Measurements from ENCODE around the gene CRABP1. TPM values are rescaled to one million over a fixed set of nuclear protein-coding genes. Genes with fewer than 3 reads are reported as not detected.

The CRABP1 gene
- total and polyA plus RNA-seq, 10 donors = 3.5 to 159 (median 29.8) TPM

DNA sequence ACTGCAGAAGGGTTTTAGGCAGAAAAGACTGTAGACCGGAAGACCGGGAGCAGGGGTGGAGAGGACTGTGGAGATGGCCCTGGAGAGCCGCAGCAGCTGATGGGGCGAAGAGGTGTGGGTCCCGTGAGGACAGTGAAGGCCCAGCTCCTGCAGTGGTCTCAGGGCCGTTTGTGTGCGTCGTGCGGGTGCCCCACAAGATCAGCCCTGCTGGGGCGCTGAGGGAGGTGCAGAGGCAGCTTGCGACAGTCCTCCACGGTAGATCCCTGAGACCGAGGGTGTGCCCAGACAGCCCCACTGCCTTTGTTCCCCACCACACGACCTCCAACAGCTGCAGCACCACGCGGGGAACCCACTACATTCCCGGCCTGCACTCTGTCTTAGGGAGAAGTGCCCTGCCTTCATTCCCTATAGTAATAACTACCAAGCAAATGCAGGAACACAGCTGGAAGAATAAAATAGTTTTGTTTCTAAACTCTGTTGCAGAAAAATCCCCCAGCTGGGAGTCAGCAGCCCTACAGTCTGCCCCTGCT, 19.0 kb upstream of the CRABP1 start:
- peaks cover 0 to 3% (median 0%) of the 10 kb centered on the region in 7 donors for H3K27me3 ChIP-seq (replicated peaks in 1 of 7)
- TF ChIP-seq POLR2AphosphoS5 (IDR thresholded peaks at IDR 0.05) (no peak), POLR2A (IDR thresholded peaks at IDR 0.05) (no peak)
- TF ChIP-seq, protein P1, sequence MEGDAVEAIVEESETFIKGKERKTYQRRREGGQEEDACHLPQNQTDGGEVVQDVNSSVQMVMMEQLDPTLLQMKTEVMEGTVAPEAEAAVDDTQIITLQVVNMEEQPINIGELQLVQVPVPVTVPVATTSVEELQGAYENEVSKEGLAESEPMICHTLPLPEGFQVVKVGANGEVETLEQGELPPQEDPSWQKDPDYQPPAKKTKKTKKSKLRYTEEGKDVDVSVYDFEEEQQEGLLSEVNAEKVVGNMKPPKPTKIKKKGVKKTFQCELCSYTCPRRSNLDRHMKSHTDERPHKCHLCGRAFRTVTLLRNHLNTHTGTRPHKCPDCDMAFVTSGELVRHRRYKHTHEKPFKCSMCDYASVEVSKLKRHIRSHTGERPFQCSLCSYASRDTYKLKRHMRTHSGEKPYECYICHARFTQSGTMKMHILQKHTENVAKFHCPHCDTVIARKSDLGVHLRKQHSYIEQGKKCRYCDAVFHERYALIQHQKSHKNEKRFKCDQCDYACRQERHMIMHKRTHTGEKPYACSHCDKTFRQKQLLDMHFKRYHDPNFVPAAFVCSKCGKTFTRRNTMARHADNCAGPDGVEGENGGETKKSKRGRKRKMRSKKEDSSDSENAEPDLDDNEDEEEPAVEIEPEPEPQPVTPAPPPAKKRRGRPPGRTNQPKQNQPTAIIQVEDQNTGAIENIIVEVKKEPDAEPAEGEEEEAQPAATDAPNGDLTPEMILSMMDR (IDR thresholded peaks at IDR 0.05 in 8 of 11, conservative IDR thresholded peaks at IDR 0.05 in 3 of 11) = no peak
- peak overlapping the region in 2 of 8 donors; percentile 35 to 65 for H3K27ac ChIP-seq
- peak; percentile 41 for DNase-seq
- intact Hi-C loops (cut with DNase I; ENCODE audit: low total_unique reads) = no loop called here
- H3K36me3 ChIP-seq = no peaks in the 10 kb centered on the region
- 73 to 89% (median 78%) methylated on average over 13 to 17 of the region's 17 CpGs for WGBS, 5 donors
- no peaks in the 10 kb centered on the region for H3K9me3 ChIP-seq
- H3K4me1 ChIP-seq = peaks cover 0 to 18% (median 0%) of the 10 kb centered on the region in 6 donors
- H3K4me3 ChIP-seq = no peak overlapping the region

DNA sequence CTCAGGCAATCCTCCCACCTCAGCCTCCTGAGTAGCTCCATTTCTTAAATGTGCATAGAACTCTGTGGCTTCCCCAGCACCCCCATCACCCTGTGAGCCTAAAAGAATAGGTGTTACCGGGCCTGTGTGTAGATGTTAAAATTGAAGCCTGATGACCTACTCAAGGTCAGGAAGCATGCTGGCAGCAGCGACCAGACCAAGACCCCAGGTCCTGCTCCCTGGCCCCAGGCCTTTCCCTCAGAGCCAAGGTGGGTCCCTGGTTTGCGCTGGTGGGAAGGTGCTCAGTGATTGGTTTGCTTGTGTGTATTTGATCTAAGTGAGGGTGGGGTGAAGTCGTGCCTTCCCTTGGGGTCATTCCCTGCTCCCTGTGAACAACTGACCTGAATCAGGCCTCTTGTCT, 18.4 kb upstream of the CRABP1 start:
- Histone ChIP-seq H3K9me3 (no peaks in the 10 kb centered on the region), H3K36me3 (no peaks in the 10 kb centered on the region), H3K27me3 (replicated peaks in 1 of 7) (peaks cover 0 to 3% (median 0%) of the 10 kb centered on the region in 7 donors), H3K4me3 (no peak overlapping the region), H3K27ac (peak overlapping the region in 4 of 8 donors; percentile 22 to 65 (median 49)), H3K4me1 (peaks cover 0 to 18% (median 0%) of the 10 kb centered on the region in 6 donors)
- intact Hi-C loops (cut with DNase I; ENCODE audit: low total_unique reads) = no loop called here
- peak; percentile 58 for DNase-seq
- TF ChIP-seq, protein P1 (IDR thresholded peaks at IDR 0.05 in 8 of 11, conservative IDR thresholded peaks at IDR 0.05 in 3 of 11) = no peak
- TF ChIP-seq POLR2A (IDR thresholded peaks at IDR 0.05) = no peak
- no peak for TF ChIP-seq POLR2AphosphoS5 (IDR thresholded peaks at IDR 0.05)
- 80 to 97% (median 86%) methylated on average over 4 of the region's 4 CpGs for WGBS, 5 donors

DNA sequence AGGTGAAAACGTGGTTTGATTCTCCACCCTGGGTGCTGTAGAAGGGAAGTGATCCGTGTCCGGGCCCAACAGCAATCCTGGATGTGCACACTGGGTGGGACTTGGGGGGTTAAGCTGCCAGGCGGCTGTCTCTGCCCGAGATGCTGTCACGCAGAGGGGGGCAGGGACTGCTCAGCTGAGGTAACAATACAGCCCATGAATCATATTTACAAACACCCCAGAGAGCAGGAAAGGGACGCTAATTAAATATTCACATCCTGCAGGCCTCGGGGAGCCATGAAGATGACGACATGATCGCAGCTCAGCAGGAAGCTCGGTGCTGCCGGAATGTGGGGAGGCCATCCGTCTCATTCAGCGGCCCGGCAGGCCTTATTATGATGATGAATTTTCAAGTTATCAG, 17.9 kb upstream of the CRABP1 start:
- Histone ChIP-seq H3K9me3 (no peaks in the 10 kb centered on the region), H3K4me3 (no peak overlapping the region), H3K36me3 (no peaks in the 10 kb centered on the region), H3K4me1 (peaks cover 0 to 18% (median 0%) of the 10 kb centered on the region in 6 donors), H3K27ac (peak overlapping the region in 4 of 8 donors; percentile 22 to 65 (median 60)), H3K27me3 (replicated peaks in 1 of 7) (peaks cover 0 to 3% (median 0%) of the 10 kb centered on the region in 7 donors)
- WGBS, 5 donors = 53 to 71% (median 57%) methylated on average over 13 to 15 of the region's 15 CpGs
- DNase-seq = peak; percentile 64
- intact Hi-C loops (cut with DNase I; ENCODE audit: low total_unique reads) = no loop called here
- no peak for TF ChIP-seq POLR2A (IDR thresholded peaks at IDR 0.05)
- peak in 2 of 3 donors; percentile 34 to 38 for TF ChIP-seq POLR2AphosphoS5 (IDR thresholded peaks at IDR 0.05)
- TF ChIP-seq, protein P1 (IDR thresholded peaks at IDR 0.05 in 8 of 11, conservative IDR thresholded peaks at IDR 0.05 in 3 of 11) = no peak

DNA sequence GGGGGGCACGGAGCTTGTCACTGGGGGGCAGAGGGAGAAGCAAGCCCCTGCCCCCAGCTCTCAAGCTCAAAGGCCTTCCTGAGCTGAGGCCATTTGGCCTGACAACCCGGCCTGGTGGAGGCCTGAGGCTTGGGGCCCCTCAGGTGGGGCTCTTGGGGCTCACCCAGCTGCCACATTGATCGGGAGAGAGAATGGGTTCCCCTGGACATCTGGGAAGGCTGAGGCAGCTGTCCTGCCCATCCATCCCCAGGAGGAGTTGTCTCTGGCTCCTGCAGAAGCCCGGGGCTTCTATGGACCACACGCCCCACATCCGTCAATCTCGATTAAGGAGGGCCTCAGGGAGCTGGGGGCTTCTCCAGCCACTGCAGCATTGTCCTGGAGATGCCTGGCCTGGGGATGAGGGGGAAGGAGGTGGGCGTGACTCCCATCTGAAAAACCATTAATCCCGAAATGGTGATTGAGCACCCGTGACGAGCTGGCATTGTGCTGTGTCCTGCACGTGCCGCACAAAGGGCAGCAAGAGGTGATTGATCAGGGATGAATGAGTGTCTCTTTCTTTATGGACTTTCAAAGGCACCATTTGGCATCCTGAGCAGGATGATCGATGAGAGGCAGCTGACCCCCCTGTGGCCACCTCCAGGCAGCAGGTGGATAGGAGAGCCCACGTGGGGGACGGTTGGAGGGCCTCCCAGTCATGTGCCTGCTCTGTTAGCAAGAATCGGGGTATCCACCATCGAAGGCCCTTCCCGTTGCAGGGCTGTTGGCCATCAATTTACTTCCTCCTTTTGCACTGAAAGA, 17.2 kb upstream of the CRABP1 start:
- no peaks in the 10 kb centered on the region for H3K36me3 ChIP-seq
- H3K4me1 ChIP-seq = peaks cover 0 to 18% (median 0%) of the 10 kb centered on the region in 6 donors
- H3K4me3 ChIP-seq = no peak overlapping the region
- H3K9me3 ChIP-seq = no peaks in the 10 kb centered on the region
- intact Hi-C loops (cut with DNase I; ENCODE audit: low total_unique reads) = no loop called here
- H3K27ac ChIP-seq = peak overlapping the region in 5 of 8 donors; percentile 22 to 65 (median 56)
- peak; percentile 28 for DNase-seq
- 70 to 81% (median 74%) methylated on average over 17 to 19 of the region's 19 CpGs for WGBS, 5 donors
- peaks cover 0 to 3% (median 0%) of the 10 kb centered on the region in 7 donors for H3K27me3 ChIP-seq (replicated peaks in 1 of 7)
- TF ChIP-seq POLR2A (IDR thresholded peaks at IDR 0.05) (no peak), POLR2AphosphoS5 (IDR thresholded peaks at IDR 0.05) (no peak)
- TF ChIP-seq, protein P1 (IDR thresholded peaks at IDR 0.05 in 8 of 11, conservative IDR thresholded peaks at IDR 0.05 in 3 of 11) = no peak

Measured in spleen (tissue), 11 donors.